Dedifferentiated amniotic fluid mesenchymal stem cell (primary cell): ENCODE measurements around the gene ABHD12B.

ENCODE experiments used
- DNase-seq: peaks from one replicate; pipeline ENCODE4 v3.0.0-alpha.2; 2016; ENCODE audit errors: extremely low spot score

ABHD12B gene

GRCh38 chr14:50839048-50839447 lies 32.8 kb upstream of the ABHD12B start:
- no peak for DNase-seq

DNA sequence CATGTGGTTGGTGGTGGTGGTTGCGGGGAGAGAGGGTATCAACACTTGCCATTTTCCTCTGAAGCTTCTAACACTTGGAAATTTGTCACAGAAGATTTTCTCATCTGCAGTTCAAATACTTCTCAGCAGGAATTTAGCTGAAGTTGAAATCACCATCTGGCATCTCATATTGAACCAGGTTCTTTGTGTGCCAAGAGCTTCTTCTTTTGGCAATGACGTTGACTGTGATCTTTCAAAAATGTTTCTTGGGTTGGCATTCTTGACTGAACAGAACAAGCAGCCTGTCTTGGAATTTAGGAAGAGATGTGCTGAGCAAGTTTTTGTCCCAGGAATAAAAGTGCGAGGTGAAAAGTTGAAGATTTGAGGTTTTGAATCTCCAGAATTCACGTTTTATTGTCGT lies 32.2 kb upstream of the ABHD12B start:
- DNase-seq: no peak

GRCh38 chr14:50844391-50844790 lies 27.5 kb upstream of the ABHD12B start:
- DNase-seq: no peak

DNA sequence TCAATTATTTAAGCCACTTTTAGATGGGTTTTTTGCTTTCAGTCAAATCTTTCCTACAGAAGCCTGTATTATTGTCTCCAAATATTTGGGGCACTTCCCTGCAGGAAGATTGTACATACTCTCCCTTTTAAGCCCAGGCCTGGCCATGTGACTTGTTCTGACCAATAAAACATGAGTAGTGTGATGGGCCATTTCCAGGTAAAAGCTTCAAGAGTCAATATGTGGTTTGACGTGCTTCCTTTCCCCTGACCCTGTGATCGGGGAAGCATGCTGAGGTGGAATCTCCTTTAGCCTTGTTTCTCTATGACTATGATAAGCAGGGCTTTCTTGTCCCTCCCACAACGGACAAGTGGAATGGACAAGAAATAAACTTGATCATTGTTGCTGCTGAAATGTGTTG lies 26.7 kb upstream of the ABHD12B start:
- DNase-seq: no peak

DNA sequence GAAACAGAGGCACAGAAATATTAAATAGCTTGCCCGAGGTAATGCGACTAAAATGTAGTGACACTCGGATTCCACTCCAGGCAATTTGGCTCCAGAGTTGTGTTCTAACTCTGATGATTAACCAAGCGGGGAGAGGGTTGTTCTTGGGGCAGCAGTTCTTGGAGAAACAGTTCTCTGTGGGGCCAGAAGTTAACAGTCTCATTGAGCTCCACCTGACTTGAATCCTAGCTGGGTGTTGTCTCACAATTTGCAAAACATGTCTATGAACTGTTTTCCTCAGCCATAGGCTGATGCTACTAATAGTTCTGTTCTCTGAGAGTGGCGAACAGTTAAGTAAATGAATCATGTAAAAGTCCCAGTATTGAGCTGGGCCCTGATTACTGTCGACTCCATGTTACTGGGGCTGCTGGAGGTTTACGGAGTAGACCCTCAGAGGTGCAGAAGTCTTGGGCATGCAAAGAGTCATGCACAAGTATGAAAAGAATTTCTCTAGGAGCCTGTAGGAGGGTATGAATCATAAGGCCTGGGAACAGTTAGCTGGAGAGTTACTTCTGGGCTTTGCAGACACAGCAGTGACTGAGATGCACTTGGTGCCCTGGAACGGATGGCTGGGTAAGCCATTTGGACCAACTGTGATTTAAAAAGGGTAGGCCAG lies 25.5 kb upstream of the ABHD12B start:
- DNase-seq: peak; percentile 68

GRCh38 chr14:50853891-50854290 lies 18.0 kb upstream of the ABHD12B start:
- no peak for DNase-seq

- no peak for DNase-seq
Measured at GRCh38 chr14:50854521-50854920, 17.3 kb upstream of the ABHD12B start.

GRCh38 chr14:50855558-50855957 lies 16.3 kb upstream of the ABHD12B start:
- no peak for DNase-seq

DNA sequence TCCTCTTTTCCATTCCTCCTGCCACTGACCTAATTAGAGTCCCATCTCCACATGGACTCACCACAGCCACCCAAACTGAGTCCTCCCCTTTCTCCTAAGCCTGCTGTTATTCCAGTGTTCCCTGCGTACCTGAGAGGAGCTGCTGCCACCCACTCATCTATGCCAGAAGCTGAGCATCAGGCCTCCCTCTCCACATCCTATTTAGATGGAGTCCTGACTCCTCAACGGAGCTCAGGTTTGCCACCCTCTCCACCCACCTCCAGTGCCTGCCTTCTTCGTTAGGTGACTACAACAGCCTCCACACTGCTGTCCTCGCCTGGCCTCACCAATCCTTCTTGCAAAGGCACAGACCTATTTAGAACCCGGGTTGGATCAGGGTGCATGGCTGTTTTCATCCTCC lies 15.2 kb upstream of the ABHD12B start:
- no peak for DNase-seq

DNA sequence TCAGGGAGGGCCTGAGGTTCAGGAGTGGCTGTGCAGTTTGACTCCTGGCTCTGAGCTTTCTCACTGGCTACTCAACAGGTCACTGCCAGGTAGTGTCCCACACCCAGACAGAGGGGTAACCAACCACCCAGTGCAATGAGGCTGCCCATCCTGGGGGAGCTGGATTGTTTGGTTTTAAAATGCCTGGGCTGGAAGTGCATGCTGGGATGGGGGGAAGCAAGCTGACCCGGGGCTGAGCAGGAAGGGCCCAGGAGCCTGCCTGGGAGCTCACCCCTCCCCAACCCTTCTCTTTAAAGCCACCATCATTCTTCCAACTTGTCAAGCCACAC lies 12.6 kb upstream of the ABHD12B start:
- no peak for DNase-seq

GRCh38 chr14:50860478-50861086 lies 11.3 kb upstream of the ABHD12B start:
- peak; percentile 85 for DNase-seq

DNA sequence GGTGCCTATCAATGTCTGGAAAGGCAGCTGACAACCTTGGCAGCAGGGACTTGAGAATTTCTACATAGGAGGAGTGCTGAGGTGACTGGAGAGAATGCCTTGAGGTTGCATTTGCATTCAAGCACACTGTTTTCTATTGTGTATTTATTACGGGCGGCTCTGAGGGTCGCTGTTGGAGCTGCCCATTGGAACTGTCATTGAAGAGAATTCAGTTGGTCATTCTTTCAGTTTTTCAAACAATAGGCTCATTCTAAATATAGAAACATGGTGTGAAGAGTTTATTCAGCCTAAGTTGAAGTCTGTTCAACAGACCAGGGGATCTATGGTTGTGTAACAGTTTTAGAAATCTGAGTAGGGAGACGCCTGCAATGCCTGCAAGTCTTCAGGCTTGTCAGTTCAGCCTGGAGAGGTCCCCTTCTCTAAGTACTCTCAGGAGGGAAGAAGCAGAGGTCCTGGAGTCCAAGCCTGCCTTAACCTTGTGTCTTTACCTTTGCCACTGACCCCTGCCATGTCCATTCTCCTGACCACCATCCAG lies 9.8 kb upstream of the ABHD12B start:
- DNase-seq: peak; percentile 19

GRCh38 chr14:50864237-50864636 lies 7.6 kb upstream of the ABHD12B start:
- DNase-seq: no peak

DNA sequence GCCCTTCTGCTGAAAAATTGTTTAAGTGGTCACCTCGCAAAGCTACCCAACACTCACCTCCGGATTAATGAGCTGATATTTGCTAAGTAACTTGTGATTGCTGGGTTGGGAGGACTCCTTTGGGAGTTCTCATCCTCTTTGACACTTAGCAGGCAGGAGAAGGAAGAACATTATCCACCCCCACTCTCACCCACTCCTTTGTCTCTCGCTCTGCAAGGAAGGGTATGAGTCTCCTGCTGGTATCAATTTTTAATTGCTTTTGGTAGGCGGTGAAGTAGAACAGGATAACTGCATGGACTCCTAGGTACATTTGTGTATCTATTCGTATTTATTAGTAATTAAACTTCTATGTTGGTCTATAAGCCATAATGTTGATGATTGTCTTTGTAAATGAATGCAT lies 6.9 kb upstream of the ABHD12B start:
- no peak for DNase-seq

DNA sequence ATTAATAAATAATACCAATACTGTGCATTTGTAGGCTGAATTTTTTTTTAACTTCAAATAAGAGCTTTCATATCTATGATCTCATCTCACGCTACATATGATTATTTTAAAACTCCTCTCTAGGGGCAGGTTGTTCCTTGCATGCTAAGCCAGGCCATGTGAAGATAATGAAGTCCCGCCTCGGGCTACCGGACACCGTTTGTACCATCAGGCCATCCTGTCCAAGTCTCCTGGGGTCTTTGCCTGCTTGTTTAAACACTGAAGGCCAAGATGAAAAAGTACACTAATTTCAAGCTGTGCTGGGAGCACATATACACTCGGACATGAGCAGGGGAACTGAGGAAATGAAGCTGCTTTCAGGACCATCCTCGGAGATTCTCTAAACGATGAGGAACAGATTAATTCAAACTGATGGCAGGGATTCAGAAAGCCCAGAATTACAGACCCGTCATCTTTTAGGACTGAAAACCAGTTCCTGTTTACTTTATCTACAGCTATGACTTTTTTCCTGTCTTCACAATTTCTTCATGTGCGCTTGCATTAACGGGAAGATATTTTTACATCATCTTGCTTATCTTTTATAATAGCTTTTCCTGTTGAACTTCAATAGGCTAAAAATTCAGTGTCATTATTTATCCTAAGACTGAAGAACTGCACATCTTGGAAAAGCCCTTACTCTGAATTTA lies 6.3 kb upstream of the ABHD12B start:
- DNase-seq: no peak

DNA sequence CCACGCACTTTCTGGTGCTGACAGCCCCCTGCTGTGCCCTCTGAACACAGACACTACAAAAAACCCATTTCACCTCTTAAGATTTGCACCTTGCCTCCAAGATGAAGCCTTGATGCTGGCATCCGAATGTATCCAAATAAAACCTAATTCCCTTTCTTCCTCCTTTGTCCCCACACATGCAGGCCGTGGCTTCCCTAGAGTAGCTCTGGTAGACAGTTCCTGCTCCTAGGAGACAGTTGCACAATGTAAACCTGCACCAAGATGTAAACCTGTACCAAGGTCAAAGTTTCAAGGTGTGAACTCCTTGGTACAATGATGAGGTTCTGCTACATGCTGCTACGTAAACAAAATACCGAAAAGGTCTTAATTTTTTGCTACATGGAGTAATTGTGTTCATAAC lies 625 bp upstream of the ABHD12B start:
- DNase-seq: no peak

DNA sequence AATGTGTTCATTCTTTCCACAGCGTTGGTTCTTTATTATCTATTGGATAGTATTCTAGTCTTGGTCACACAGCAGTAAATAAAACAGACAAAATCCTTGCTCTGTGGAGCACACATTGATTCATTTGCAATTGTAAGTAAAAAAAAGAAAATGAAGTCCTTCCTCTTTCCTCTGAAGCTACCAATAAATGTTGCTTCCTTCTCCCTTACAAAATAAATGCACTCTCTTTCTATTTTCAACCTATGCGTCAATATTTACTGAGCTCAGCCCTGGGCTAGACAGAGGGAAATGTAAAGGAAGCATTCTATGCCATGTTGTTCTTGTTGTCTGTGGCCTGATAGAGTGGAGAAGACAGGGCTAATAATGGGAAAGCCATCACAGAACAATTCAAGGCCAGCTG lies 2.9 kb downstream of the ABHD12B start:
- no peak for DNase-seq

- no peak for DNase-seq
Measured at GRCh38 chr14:50875359-50876070, 3.7 kb downstream of the ABHD12B start.

DNA sequence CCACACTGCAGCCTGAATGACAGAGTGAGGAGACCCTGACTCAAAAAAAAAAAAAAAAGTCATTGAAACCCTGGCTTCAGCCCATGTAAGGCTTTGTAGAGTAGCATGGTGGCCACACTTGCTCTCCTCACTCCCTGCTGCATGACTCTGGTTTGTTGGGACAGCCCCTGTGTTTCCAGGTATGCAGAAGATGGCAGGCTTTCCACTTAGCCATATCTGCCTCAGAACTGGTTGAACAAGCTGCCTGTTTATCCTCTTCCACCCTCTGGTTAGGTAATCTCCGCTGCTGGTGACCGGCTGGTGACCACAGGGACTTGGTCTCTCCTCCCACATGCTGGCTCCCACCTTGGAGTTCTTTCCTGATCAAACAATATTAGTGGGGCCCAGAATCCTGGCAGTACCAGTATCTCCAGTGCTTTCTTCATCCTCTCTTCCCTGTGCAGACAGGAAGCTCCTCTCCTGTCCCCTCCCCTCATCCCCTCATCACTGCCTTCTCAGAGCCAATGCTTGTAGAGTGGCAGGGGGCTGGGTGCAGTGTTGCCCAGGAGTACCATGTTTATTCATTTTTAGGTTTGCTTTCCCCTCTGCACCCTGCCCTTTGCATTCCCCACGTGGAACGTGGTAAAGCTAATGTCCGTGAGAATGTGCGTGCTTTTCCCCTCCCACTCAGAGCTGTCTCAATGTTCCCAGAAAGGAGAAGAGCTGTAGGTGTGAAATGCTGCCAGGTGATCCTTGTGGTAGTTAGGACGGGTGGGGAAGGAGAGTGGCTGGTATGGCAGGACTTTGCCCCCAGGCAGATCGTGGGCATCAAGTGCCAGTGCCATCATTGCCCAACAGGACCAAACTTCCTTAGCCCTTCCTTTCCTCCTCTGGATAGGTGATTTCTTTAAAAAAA lies 11.3 kb downstream of the ABHD12B start:
- DNase-seq: no peak

- no peak for DNase-seq
Measured at GRCh38 chr14:50883827-50884197, 12.0 kb downstream of the ABHD12B start.

DNA sequence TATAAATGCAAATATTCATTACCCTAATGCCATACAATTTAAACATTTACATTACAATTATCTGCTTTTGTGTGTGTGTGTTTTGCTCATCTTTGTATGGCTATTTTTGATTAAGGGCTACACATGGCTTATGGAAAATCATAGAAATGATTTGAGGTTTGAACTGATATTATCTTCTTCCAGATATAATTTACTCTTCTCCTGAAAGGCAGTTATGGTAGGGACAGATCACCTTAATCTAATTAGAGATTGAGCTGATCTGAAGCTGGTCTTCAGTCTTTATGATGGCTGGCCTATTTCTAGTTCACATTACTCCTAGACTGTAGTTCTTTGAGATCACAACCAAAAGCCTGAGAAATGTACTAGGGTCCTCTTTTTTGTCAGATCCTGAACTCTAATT lies 15.6 kb downstream of the ABHD12B start:
- DNase-seq: no peak

GRCh38 chr14:50892255-50892654 lies 20.4 kb downstream of the ABHD12B start:
- DNase-seq: no peak
